HepG2 (cell line): ENCODE measurements around the gene KLHDC7A. TPM values are rescaled to one million over a fixed set of nuclear protein-coding genes. Genes with fewer than 3 reads are reported as not detected.

ENCODE experiments used
- RFX5 ChIP-seq: IDR thresholded peaks from 2 replicates; pipeline ENCODE4 v1.6.1; 2011; ENCODE audit warnings: low read depth, low read length, improper control_type of control experiment
- RFXANK ChIP-seq: IDR thresholded peaks from 2 replicates; pipeline ENCODE4 v1.6.1; 2016
- ZNF577 ChIP-seq: sonication (generic); formaldehyde crosslinking; IDR thresholded peaks from 2 replicates; pipeline ENCODE4 v1.4.0; 2020; ENCODE audit warnings: mild to moderate bottlenecking, low read depth, missing genetic modification reagents, borderline replicate concordance
- polyA plus RNA-seq, 8 experiments: library from polyadenylated mRNA; depleted of rRNA in 3 of 8; stranded (reverse) in 7 of 8; unstranded in 1 of 8; fragments of >200 nt; fragmentation: Illumina TruSeq in 4 of 8; extraction: Trizol in 4 of 8; gene quantifications; 2 replicates each; pipeline versions ENCODE4 v1.2.1 to v1.2.3, GENCODE V29; 2011 to 2016; ENCODE audit warnings: low read depth in 4 of 8, missing spikeins in 1 of 8, mixed read lengths in 1 of 8; ENCODE audit not compliant: insufficient read depth in 1 of 8
- total RNA-seq, 5 experiments: library from RNA; depleted of rRNA; stranded (reverse); fragments of >200 nt; fragmentation: Illumina TruSeq; extraction: Trizol; gene quantifications; 2 replicates each; pipeline ENCODE4 v1.2.3, GENCODE V29; 2016; ENCODE audit warnings: low read depth in 1 of 5
- TF ChIP-seq, protein P1 (sequence below): sonication (generic); formaldehyde crosslinking; IDR thresholded peaks from 2 replicates; pipeline ENCODE4 v1.8.1; 2023; ENCODE audit warnings: mild to moderate bottlenecking, inconsistent platforms, moderate library complexity, missing genetic modification reagents, borderline replicate concordance
- TF ChIP-seq, protein P2 (sequence below): sonication (generic); formaldehyde crosslinking; IDR thresholded peaks from 2 replicates; pipeline ENCODE4 v1.8.0; 2022; ENCODE audit warnings: missing genetic modification reagents, mild to moderate bottlenecking, moderate library complexity, borderline replicate concordance
- TF ChIP-seq, protein P3 (sequence below): sonication (generic); formaldehyde crosslinking; IDR thresholded peaks from 2 replicates; pipeline ENCODE4 v1.8.0; 2022; ENCODE audit warnings: low read depth, missing genetic modification reagents
- TF ChIP-seq, protein P4 (sequence below): sonication (generic); formaldehyde crosslinking; IDR thresholded peaks from 2 replicates; pipeline ENCODE4 v1.4.0; 2020; ENCODE audit warnings: missing genetic modification reagents
- TF ChIP-seq, protein P5 (sequence below): sonication (generic); formaldehyde crosslinking; IDR thresholded peaks from 2 replicates; pipeline ENCODE4 v1.4.0; 2020; ENCODE audit warnings: mild to moderate bottlenecking, missing genetic modification reagents
- TF ChIP-seq, protein P6 (sequence below): sonication (generic); formaldehyde crosslinking; IDR thresholded peaks from 2 replicates; pipeline ENCODE4 v1.5.1; 2020; ENCODE audit warnings: missing genetic modification reagents, mild to moderate bottlenecking, borderline replicate concordance
- TF ChIP-seq, protein P7 (sequence below): sonication (generic); formaldehyde crosslinking; IDR thresholded peaks from 2 replicates; pipeline ENCODE4 v1.8.0; 2022; ENCODE audit warnings: mild to moderate bottlenecking, missing genetic modification reagents, moderate library complexity

Gene KLHDC7A
- total and polyA plus RNA-seq, 2 of the 13 experiments (the other 11 are each of a cell fraction or from before 2014, with no cell fraction given): 0.15 to 1.8 TPM

DNA sequence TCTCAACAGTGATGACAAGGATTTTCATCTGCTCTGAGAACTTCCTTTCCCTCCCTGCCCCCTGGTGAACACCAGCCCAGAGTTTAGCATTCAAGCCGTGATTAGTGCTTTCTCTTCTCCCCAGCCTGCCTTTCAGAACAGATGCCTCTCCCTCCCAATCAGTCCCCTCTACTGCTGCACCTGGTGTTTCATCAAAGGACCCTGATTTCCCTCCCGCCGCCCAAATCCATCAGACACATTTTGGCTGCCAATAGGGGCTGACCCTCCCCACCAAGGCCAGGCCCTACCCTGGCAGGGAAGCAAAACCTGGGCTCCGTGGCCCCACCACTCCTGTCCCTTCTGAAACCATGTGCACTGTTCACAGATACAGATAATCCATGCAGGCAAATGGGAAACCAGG lies 34.0 kb upstream of the KLHDC7A start (continued):
- TF ChIP-seq, protein P1, sequence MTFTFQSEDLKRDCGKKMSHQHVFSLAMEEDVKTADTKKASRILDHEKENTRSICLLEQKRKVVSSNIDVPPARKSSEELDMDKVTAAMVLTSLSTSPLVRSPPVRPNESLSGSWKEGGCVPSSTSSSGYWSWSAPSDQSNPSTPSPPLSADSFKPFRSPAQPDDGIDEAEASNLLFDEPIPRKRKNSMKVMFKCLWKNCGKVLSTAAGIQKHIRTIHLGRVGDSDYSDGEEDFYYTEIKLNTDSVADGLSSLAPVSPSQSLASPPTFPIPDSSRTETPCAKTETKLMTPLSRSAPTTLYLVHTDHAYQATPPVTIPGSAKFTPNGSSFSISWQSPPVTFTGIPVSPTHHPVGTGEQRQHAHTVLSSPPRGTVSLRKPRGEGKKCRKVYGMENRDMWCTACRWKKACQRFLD: no peak
- TF ChIP-seq, protein P2, sequence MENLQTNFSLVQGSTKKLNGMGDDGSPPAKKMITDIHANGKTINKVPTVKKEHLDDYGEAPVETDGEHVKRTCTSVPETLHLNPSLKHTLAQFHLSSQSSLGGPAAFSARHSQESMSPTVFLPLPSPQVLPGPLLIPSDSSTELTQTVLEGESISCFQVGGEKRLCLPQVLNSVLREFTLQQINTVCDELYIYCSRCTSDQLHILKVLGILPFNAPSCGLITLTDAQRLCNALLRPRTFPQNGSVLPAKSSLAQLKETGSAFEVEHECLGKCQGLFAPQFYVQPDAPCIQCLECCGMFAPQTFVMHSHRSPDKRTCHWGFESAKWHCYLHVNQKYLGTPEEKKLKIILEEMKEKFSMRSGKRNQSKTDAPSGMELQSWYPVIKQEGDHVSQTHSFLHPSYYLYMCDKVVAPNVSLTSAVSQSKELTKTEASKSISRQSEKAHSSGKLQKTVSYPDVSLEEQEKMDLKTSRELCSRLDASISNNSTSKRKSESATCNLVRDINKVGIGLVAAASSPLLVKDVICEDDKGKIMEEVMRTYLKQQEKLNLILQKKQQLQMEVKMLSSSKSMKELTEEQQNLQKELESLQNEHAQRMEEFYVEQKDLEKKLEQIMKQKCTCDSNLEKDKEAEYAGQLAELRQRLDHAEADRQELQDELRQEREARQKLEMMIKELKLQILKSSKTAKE (CRISPR knock-in tag): no peak
- TF ChIP-seq ZNF577 (CRISPR knock-in tag): no peak
- TF ChIP-seq RFXANK (CRISPR knock-in tag): no peak
- TF ChIP-seq, protein P3, sequence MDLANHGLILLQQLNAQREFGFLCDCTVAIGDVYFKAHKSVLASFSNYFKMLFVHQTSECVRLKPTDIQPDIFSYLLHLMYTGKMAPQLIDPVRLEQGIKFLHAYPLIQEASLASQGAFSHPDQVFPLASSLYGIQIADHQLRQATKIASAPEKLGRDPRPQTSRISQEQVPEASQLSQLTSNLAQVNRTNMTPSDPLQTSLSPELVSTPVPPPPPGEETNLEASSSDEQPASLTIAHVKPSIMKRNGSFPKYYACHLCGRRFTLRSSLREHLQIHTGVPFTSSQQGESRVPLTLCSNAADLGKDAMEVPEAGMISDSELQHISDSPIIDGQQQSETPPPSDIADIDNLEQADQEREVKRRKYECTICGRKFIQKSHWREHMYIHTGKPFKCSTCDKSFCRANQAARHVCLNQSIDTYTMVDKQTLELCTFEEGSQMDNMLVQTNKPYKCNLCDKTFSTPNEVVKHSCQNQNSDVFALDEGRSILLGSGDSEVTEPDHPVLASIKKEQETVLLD: no peak
- TF ChIP-seq, protein P4, sequence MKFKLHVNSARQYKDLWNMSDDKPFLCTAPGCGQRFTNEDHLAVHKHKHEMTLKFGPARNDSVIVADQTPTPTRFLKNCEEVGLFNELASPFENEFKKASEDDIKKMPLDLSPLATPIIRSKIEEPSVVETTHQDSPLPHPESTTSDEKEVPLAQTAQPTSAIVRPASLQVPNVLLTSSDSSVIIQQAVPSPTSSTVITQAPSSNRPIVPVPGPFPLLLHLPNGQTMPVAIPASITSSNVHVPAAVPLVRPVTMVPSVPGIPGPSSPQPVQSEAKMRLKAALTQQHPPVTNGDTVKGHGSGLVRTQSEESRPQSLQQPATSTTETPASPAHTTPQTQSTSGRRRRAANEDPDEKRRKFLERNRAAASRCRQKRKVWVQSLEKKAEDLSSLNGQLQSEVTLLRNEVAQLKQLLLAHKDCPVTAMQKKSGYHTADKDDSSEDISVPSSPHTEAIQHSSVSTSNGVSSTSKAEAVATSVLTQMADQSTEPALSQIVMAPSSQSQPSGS (CRISPR knock-in tag): no peak
- TF ChIP-seq, protein P5, sequence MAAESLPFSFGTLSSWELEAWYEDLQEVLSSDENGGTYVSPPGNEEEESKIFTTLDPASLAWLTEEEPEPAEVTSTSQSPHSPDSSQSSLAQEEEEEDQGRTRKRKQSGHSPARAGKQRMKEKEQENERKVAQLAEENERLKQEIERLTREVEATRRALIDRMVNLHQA: no peak
- TF ChIP-seq, protein P6, sequence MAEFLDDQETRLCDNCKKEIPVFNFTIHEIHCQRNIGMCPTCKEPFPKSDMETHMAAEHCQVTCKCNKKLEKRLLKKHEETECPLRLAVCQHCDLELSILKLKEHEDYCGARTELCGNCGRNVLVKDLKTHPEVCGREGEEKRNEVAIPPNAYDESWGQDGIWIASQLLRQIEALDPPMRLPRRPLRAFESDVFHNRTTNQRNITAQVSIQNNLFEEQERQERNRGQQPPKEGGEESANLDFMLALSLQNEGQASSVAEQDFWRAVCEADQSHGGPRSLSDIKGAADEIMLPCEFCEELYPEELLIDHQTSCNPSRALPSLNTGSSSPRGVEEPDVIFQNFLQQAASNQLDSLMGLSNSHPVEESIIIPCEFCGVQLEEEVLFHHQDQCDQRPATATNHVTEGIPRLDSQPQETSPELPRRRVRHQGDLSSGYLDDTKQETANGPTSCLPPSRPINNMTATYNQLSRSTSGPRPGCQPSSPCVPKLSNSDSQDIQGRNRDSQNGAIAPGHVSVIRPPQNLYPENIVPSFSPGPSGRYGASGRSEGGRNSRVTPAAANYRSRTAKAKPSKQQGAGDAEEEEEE (CRISPR knock-in tag): no peak
- no peak for TF ChIP-seq RFX5
- TF ChIP-seq, protein P7, sequence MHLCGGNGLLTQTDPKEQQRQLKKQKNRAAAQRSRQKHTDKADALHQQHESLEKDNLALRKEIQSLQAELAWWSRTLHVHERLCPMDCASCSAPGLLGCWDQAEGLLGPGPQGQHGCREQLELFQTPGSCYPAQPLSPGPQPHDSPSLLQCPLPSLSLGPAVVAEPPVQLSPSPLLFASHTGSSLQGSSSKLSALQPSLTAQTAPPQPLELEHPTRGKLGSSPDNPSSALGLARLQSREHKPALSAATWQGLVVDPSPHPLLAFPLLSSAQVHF (CRISPR knock-in tag): no peak
